ENCODE data around the gene SKAP2.

SKAP2 gene

DNA sequence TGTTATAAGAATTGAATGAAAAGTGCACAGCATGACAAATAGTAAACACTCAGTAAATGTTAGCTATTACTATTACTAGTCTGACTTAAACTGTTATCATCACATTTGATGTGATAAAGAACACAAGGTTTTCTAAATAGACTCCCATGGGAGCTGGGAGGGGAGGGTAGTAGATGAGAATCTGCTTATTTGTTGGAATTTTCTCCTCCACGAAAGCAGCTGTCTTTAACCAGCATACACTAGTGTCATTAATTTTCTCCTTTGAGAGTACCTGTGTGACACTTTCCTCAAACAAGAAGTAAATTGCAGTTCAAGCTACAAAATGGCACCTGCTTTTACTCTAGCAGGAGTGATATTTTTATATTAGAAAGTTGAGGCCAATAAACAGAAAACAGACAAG is 200.1 kb downstream of the SKAP2 start:
- DNase-seq (ENCODE audit: low spot score): no peak

DNA sequence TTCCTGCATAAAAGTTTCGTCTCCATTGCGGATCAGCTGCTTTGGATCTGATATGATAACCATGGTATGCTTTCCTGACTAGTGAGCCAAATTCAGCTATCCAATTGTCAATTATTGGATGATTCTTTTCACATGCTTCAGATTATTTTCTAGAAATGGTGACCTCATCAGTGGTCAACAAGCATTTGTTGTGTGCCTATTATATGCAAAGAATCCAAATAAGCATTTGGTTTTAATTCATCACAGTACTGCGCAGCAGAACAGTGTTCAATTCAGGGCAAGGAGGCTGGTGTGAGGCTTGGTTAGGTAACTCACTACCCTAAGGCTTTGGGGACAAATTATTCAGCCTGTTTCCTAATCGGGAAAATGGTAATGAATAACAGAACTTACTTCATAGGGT is 200.5 kb downstream of the SKAP2 start:
- no peak for DNase-seq (ENCODE audit: low spot score)

DNA sequence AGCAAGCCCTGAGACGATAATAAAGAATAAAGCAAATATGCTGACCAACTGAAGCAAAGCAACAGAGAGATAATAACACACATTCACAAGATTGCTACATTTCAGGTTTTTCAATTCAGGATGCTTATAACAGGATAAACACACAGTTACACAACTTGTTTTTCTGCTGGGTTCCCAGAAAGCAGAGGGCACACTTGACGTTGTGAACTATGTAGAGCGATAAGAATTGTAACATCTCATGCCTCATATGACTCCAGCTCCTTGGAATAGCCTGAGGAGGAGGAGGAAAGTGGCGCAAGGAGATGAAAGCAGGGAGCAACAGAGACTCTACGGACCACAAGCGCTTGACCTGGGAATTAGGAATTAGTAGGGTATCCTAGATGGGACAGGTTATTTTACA is 201.7 kb downstream of the SKAP2 start:
- no peak for DNase-seq (ENCODE audit: low spot score)

DNA sequence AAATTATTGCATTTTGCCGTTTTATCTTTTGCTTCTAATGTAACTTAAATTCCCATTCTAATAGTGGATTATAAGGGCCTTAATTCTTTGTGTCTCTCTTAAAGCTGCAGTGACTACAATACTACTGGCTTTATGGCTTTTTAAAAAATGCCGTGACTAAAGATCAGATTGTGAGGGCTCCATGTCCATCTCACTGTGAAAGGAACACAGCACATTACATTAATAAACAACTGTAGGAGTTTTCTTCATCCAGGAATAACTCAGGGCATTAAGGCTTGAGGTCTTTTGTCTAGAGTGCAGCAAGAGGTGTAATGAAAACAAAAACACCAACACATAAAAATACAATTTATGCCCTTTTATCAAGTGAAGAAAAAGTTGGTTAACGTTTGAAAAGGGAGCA is 205.3 kb downstream of the SKAP2 start:
- no peak for DNase-seq (ENCODE audit: low spot score)

DNA sequence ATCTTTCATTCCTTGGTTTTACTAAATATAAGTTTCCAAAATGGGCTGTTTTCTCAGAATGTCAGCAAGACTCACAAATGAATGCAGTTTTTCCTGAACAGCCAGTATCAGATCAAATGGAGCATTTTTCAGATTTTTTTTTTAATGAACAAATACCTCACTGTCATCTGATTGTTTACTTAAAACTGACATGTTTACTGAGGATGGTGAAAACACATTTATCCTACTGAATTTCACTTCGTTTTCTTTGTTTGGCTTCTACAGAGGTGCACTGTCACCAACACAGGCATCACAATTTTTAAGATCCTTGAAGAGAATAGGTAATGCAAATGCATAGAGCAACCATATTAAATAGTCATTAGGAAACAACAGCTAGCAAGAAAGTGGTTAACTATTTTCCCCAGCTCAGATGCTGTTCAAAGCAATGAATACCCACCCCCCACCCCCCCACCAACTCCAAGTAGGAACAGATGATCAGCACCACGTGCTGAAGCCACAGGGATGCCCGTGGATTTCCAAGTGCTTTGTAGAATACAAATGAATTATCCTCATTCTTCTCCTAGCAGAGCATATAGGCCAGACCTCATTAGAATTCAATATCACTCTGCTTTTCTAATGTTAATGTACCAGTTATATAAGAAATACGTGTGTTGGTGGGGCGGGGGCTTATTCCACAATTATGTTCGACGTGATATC is 205.9 kb downstream of the SKAP2 start:
- no peak for DNase-seq (ENCODE audit: low spot score)

DNA sequence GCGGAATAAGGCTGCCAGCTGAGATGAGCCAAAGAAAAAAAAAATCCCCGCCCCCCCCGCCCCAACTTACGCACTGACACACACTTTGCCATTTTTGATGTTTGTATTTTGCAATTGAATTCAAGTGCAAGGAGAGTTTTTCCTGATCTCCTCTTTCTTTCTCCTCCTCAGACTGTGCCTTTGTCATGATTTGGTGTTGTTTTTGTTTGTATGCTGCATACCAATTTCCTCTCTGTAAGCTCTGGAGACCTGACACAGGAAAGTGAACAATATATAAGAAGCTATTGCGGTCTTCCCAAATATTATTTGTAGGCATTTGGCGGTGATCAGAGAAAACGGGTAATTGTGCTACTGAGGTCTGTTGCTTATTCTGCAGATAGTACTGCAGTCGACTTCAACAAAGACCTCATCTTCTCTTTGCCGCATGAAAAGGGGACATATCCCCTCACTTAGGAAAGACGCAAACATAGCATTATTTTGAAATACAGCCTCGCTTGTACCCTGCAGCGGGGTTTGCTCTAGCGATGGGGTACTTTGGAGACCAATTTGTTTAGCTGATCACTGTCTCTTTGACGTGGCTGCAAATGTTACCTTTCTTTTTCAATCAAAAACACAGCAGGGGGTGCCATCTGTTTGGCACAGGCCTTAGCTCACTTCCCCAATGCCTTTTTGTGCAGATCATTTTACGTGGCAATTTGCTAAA is 206.6 kb downstream of the SKAP2 start:
- no peak for DNase-seq (ENCODE audit: low spot score)

DNA sequence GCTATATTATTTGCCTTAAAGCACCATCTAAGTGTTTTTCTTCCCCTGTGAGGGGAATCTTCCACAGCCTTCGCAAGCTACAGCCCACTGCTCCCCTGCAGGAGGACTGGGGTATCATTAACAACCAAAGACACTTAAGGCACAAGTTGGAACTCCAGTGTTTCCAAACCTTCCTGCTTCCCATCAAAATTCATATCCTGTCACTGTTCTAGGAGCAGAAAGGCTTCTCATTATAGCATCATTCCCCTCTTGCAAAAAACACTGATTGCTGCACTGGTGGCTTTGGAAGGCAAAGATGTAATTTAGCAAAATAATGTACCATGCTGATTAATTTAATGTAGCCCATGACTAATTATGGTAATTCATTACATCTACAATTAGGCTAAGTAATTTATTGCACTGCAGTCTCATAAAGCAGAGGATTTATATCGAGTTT is 207.2 kb downstream of the SKAP2 start:
- DNase-seq (ENCODE audit: low spot score): no peak

DNA sequence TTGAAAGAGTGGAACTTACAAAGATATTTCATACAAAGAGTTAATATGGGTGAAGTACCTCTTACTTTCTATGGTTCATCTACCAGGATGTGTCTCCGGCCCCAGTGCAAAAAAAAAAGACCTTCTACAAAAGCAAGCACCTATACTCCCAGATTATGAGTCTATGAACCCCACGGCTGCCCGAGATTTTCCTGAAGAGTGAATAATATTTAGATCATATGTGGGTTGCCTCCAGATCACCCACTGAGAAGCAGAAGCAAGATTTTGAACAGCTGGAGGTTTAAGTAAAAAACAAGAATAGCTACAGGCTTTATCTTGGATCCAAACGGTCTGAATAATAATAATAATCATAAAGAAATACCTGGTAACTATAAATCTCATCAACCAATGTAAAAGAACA is 207.7 kb downstream of the SKAP2 start:
- DNase-seq (ENCODE audit: low spot score): no peak

DNA sequence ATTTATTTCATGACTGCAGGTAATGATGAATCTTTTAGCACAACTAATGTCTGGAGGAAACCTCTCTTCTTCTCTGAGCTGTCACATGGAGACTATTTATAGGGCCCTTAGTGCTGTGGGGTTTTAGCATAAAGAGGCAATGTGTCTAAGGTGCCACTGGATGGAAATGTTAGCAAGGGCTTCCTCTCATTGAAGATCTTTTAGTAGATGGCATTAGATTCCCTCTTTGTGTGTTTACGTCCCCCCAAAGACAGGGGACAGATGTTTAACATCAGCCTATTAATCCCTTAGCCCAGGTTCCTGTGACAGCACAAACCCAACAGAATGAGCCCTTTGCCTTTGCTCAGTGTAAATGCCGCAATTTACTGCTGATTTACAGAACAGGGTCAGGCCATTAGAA is 208.6 kb downstream of the SKAP2 start:
- DNase-seq (ENCODE audit: low spot score): no peak

DNA sequence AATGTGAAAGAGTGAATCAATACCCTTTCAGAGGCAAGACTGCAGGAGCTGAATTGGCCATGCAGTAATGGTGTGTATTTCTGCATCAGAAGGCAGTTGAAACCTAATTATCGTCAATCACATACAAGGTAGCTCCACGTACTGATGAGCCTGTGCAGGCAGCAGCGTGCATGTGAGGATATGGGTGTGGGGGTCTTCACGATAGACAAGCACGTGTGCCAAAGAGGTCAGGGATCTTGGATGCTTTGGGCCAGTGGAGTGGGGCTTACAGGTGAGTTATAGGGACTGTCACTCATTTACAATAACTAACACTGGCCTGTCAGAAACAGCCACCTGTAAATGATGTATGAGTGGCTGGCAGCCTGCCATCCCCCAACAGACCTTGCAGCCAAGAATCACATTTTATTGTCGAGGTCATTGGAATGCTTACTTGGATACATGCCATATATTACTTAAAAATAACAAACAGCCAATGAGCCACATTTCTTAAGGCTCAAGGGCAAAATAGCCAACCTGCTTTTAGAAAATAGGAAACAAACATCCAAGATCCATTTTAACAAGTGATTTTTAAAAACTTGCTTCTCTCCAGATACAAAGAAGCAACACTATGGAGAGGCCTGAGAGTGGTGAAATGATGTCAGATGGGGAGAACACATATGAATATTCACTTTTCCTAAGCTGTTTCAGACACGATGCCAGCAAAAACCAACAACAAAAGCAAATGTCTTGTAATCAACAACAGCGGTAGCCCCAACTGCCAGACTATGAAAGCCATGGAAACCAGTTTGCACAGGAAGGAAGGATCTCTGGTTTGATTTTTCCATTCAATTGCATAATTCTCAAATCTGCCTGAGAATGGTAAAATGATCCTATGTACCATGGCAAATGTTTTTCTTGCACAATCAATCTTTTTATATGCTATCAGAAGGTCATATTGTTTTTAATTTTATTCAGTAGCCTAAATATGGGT is 210.7 kb downstream of the SKAP2 start:
- DNase-seq (ENCODE audit: low spot score): no peak

DNA sequence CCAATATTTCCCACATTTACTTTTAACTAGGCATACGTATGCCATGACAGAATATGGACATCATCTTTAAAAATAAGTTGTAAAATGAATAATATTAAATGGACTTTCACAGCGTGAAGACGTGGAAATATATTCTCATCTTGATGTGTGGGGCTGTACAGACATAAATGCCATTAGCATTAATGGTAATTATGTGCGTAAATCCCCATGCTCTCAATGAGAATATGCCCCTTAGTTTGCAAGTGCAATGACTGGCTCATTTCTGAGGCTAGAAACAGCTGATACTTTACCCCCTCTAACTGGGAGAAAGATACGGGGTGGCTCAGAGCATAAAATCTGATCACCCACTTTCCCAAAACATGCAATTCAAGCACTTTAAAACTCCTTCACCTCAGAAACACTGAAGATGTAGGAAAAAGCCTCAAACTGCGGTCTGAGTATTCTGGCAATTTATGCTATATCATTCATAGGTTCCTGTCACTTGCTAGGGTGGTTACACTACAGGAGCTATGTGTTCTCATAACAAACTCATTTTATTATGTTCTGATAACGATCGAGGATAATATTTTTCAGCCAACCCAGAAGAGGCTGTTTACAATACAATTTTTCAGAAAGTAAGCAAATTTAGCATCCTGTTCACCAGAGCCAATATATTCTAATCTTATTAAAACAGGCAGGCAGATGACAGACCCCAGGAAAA is 211.8 kb downstream of the SKAP2 start:
- no peak for DNase-seq (ENCODE audit: low spot score)

DNA sequence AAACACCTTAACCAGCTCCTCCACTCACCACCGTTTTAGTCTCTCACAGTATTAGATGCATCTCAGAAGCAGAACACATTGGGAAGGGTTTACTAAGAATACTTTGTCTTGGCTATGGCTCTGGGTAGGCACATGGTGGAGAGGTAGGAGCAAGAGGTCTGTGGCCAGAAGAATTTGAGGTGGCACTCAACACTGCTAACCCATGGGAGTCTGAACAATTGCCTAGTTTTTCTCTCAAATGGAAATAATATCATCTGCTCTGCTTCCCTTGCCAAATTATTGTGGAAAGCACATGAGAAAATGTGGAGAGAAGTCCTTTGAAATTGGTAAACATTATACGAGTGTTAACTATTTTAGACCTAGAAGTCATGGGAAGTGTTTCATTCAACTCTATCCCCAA is 214.3 kb downstream of the SKAP2 start:
- no peak for DNase-seq (ENCODE audit: low spot score)

DNA sequence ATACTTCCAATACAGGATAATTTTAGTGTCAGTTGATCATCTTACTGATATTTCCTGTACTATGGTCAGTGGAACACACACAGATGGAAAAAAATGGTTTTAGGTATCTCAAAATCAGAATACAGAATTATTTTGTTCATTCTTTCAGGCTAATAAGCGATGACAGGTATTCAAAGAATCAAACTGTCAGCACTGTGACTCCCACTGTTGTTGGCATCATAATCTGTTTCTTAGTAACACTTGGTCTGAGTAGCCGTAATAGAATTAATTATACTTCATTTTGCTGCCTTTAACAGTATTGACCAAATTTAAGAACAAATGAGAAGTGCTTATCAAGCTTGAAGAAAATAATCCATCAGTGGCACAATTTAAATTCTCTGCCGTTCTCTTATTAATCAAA is 215.0 kb downstream of the SKAP2 start:
- DNase-seq (ENCODE audit: low spot score): no peak

DNA sequence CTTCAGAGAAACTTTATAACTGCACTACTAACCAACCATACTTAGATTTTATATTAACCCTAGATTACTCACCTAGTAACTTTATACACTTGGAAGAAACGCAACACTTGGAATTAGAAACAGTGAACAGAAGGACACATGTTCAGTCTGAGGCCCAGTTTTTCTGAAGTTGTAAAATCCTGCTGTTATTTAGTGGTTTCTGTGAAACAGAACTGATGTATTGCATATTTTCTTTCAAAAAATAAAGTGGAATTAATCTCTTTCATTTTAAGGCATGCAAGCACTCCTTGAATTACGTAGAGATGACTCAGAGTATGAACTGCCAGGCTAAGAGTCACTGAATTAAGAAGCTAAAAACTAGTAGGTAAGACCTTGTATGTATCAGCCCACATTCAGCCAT is 215.8 kb downstream of the SKAP2 start:
- no peak for DNase-seq (ENCODE audit: low spot score)

DNA sequence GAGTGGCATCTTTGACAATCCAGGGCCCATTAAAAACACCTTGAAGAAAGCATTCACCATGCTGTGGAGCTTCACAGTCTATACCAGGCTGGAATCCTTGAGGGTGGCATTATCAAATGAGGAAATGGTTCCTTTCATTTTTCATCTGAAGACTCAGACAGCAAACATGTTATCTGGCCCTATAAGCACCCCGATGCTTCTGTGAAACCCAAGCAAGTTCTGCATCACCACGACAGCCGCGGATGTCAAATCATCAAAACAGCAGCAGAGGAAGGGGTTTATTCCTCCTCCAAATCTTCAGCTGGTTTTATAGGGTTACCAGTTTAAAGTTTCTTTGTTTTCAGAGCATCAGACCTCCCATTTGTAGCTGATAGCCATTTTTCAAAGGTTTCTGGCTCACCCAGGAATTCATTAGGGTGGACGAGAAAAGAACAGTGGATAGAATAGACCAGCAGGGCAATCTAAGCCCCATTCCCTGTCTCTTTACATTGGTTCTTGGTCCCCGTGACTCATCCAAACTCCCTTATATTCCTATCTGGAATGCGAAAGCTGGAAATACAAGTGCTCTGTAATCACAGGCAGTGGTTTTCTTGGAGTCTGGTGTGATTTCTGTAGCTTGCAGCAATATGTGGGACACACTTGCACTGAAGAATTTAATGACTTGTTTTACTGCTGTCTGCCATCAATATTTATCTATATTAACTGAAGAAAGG is 217.9 kb downstream of the SKAP2 start:
- no peak for DNase-seq (ENCODE audit: low spot score)

DNA sequence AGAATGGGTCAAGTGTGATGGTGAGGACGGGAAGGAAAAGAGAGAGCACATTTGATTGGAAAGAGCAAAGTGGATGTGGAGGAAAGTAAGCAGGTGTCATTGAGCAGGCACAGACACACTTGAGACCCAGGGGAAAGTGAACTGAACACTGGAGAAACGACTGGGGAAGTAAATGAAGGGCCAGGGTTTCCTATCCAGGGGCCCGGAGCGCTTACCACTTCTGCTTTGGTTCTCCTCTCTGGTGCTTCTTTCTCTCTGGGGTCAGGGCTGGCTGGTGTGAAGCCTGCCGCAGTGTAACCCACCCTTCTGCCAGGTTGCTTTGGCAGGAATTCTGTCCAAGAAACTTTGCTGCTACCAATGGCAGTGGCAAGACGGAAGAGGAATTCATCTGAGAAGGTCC is 219.3 kb downstream of the SKAP2 start:
- no peak for DNase-seq (ENCODE audit: low spot score)

DNA sequence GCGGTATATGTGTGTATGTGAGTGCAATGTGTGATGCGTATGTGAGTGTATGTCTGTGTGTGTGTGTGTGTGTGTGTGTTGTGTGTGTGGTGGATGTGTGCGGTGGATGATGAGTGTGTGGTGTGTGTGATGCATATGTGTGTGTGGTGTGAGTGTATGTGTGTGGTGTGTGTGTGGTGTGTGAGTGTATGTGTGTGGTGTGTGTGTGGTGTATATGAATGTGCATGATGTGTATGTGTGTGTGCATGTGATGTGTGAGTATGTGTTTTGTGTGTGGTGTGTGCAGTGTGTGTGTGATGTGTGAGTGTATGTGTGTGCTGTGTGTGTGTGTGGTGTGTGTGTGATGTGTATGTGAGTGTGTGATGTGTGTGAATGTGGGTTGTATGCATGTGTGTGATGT is 222.0 kb downstream of the SKAP2 start:
- peak; percentile 29 for DNase-seq (ENCODE audit: low spot score)

DNA sequence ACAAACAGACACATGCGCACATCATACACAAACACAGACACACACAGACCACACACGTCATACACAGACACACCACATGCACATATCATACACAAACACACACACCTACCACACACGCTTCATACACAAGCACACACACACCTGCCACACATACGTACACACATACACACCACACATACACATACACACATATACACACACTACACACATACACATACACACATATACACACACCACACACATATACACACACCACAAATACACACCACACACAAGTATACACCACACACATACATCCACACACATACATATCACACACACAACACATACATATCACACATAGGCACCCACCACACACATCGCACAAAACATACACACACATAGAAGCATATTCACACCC is 224.7 kb downstream of the SKAP2 start:
- no peak for DNase-seq (ENCODE audit: low spot score)

DNA sequence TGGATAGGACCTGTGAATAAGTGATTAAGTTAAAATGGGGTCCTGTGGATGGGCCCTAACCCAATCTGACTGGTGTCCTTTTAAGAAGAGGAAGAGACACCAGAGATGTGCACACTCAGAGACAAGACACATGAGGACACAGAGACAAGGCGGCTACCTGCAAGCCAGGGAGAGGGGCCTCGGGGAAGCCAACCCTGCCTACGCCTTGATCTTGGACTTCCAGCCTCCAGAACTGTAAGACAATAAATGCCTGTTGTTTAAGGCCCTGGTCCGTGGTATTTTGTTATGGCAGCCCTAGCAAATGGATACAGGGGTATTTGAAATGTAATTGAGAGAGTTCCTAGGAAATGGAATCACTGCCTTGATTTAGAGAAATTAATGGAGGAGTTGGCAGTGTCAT is 225.3 kb downstream of the SKAP2 start:
- peak; percentile 16 for DNase-seq (ENCODE audit: low spot score)

DNA sequence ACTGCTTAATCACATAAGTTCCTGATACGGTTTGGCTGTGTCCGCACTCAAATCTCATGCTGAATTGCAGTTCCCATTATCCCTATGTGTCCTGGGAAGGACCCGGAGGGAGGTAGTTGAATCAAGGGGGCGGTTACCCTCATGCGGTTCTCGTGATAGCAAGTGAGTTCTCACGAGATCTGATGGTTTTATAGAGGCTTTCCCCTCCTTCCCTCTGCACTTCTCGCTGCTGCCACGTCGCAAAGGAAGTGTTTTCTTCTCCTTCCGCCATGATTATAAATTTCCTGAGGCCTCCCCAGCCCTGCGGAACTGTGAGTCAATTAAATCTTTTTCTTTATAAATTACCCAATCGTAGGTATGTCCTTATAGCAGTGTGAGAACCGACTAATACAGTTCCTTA is 226.2 kb downstream of the SKAP2 start:
- no peak for DNase-seq (ENCODE audit: low spot score)

DNA sequence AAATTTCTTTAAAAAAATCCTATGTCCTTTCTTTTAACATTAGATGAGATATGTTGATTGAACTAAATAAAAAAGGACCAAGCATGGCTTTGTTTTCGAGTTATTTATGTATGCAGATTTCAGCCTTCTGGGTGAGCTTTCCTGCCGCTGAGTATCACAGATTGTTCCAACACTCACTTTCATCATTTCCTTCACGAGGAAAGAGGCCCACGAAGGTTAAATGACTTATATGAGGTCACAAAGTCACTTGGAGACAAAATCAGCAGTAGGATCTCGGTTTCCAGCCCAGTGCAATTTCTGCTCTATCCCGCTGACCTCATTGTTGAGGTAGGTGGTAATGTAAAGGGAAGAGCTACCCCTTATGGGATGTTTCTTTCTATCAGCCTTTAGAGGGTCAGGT is 226.8 kb downstream of the SKAP2 start:
- DNase-seq (ENCODE audit: low spot score): no peak

DNA sequence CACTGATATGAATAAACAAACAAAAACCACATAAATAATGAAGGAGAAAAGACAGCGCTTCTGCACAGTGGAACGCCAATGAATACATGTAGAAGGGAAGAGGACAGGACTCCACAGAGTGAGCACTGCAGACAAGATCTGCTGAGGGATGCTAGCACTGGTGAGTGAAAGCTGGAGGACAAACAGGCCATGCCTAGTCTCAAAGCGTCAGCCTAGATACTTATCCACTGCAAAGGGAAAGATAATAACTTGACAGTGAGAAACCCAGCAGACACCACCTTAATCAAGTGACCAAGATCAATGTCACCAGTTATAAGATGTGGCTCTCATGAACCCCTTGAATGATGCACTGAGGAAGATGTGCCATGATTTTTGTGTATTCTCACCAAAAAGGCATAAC is 227.6 kb downstream of the SKAP2 start:
- no peak for DNase-seq (ENCODE audit: low spot score)
